ENCODE results near the gene PDE2A. TPM values are rescaled to one million over a fixed set of nuclear protein-coding genes. Genes with fewer than 3 reads are reported as not detected.

The PDE2A gene
- polyA plus RNA-seq, 1 donor = 18.1 TPM

GRCh38 chr11:72658989-72659640 is 15.1 kb downstream of the PDE2A start:
- DNase-seq (ENCODE audit: low read depth) = no peak

GRCh38 chr11:72657411-72658100 is 16.7 kb downstream of the PDE2A start:
- DNase-seq (ENCODE audit: low read depth) = no peak

GRCh38 chr11:72655896-72656464 is 18.2 kb downstream of the PDE2A start:
- DNase-seq (ENCODE audit: low read depth) = no peak

- no peak for DNase-seq (ENCODE audit: low read depth)
Observed at GRCh38 chr11:72655014-72655413, 19.2 kb downstream of the PDE2A start.

- no peak for DNase-seq (ENCODE audit: low read depth)
Observed at GRCh38 chr11:72653649-72654048, 20.6 kb downstream of the PDE2A start.

GRCh38 chr11:72652873-72653630 is 21.2 kb downstream of the PDE2A start:
- no peak for DNase-seq (ENCODE audit: low read depth)

GRCh38 chr11:72652133-72652532 is 22.1 kb downstream of the PDE2A start:
- DNase-seq (ENCODE audit: low read depth) = no peak

GRCh38 chr11:72649215-72649976 is 24.8 kb downstream of the PDE2A start:
- DNase-seq (ENCODE audit: low read depth) = no peak

GRCh38 chr11:72648384-72649136 is 25.7 kb downstream of the PDE2A start:
- DNase-seq (ENCODE audit: low read depth) = no peak

- no peak for DNase-seq (ENCODE audit: low read depth)
Observed at GRCh38 chr11:72647882-72648281, 26.3 kb downstream of the PDE2A start.

GRCh38 chr11:72646472-72646871 is 27.8 kb downstream of the PDE2A start:
- DNase-seq (ENCODE audit: low read depth) = no peak

- DNase-seq (ENCODE audit: low read depth) = no peak
Observed at GRCh38 chr11:72646024-72646423, 28.2 kb downstream of the PDE2A start.

GRCh38 chr11:72643547-72643946 is 30.7 kb downstream of the PDE2A start:
- DNase-seq (ENCODE audit: low read depth) = no peak

GRCh38 chr11:72642884-72643522 is 31.2 kb downstream of the PDE2A start:
- DNase-seq (ENCODE audit: low read depth) = no peak

- no peak for DNase-seq (ENCODE audit: low read depth)
Observed at GRCh38 chr11:72642043-72642883, 32.0 kb downstream of the PDE2A start.

GRCh38 chr11:72641522-72642042 is 32.6 kb downstream of the PDE2A start:
- DNase-seq (ENCODE audit: low read depth) = no peak

- DNase-seq (ENCODE audit: low read depth) = no peak
Observed at GRCh38 chr11:72639502-72640375, 34.5 kb downstream of the PDE2A start.

- DNase-seq (ENCODE audit: low read depth) = no peak
Observed at GRCh38 chr11:72637926-72638325, 36.3 kb downstream of the PDE2A start.

Data from forelimb muscle (tissue), 1 donor.